RKO (cell line): ENCODE data around the gene BRDT.

Experiments
- DNase-seq: peaks from one replicate; pipeline ENCODE4 v3.0.0-alpha.2; 2016; ENCODE audit warnings: low spot score

BRDT gene

DNA sequence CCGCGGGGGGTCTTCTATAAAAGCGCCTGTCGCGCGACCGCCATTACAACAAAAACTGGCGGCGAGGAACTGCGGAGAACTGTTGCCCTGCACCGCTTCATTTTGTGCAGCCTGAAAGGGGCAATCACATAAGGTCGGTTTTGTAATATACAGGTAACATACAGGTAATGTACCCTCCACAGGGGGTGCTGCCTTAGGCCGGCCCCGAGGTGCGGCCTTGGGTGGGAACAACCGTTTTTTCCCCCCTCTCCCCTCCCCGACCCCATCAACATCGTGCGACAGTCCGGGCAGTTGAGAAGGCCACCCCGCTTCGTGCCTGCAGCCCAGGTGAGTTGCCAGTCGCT is at the start of gene BRDT:
Gene BRDT (plus strand): TSS at position 46 of the 344 bp plus-strand sequence. CDS start 13,354 bp downstream, outside the sequence.
- DNase-seq, result no peak

DNA sequence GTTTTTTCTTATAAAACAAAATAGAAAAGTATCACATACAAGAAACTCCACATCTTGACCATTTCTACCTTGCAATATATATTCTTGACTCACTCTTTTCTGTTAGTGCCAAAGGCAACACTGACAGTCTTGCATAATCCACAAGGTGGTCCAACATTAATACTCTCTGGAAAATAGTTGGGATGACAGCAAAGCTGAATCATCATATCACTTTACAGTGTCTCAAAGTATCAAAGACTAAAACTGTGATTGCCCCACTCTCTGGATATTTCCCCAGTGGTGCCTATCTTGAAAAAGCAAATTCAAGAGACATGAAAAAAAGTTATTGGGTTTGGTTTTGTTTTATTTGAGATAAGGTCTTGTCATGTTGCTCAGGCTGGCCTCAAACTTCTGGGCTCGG is 48.6 kb upstream of the BRDT start:
- no peak for DNase-seq

DNA sequence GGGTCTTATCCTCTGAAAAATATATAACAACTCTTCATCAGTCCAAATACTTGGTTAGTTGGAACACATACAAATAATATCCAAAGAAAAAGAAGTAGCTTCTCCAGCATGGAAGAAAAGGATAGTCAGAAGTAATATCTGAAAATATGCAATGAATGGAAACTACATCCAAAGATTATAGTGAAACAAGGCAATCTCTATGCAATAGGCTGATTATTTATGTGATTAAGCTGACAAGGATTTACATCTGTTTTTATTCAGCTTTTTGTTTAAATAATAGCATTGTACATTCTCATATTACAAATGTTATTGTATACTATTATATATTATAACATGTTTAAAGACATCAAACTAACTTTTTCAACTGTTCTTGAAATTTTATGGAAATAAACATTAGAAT is 48.0 kb upstream of the BRDT start:
- no peak for DNase-seq

DNA sequence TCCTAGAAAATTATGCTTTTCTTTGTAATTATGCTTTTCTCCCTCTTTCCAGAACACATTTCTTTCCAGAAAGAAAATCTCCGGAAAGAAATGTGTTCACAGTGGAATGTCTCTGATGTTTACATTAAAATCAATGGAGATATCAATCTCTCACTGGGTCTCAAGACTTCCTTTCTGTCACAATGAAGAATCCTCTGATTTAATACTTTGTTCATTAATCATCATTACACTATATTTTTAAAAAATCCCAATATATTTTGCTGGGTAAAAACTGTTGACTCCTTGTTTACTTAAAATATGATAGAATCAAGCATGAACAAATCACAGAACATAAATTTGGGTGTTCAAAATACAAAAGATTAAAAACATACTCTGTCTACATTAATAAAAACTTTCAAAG is 36.9 kb upstream of the BRDT start:
- DNase-seq, result no peak

DNA sequence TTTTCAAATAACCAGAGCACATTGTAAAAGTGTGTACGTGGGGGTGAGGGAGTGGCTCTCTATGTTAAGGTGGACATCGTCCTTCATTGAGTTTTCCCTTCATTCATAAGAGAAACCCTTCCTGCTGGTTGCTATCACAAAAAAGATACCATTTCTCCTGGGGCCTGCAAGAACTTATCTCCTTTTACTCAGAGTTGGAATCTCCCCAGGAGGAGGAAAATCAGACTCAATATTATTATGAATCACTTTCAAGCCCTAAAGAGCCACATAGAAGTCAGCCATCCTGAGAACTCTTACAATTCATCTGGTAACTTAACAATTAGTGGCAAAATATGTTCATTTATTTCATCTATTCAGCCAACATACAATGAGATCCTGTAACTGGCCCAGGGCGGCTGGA is 36.2 kb upstream of the BRDT start:
- DNase-seq, result no peak

DNA sequence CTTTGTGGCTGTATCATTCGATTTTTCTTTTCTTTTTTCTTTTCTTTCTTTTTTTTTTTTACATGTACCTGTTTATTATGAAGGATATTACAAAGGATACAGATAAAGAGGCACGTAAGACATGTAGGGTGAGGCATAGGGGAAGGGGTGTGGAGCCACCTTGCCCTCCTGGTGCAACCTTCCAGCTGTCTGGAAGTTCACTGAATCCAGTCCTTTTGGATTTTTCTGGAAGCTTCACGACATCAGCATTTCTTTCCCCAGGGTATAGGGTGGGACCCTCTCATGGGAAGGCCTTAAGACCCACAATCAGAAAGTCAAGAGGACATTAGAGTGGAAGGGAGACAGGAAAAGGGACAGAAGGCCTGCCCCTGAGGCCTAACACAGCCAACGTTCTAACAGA is 33.2 kb upstream of the BRDT start:
- no peak for DNase-seq

DNA sequence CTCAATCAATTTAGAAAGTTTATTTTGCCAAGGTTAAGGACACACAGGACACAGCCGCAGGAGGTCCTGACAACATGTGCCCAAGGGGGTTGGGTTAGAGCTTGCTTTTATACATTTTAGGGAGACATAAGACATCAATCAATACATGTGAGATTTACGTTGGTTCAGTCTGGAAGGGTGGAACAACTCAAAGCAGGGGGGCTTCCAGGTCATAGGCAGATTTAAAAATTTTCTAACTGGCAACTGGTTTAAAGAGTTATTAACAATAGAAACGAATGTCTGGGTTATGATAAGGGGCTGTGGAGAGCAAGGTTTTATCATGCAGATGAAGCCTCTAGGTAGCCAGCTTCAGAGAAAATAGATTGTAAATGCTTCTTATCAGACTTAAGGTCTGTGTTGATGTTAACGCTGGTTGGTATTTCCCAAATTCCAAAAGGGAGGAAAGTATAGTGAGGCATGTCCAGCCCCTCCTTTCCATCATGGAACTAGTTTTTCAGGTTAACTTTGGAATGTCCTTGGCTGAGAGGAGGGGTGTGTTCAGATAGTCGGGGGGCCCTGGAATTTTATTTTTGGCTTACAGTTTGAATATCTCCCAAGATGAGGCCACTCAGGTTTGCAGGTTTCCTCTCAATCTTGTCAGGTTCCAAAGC is 32.3 kb upstream of the BRDT start:
- DNase-seq, result no peak

DNA sequence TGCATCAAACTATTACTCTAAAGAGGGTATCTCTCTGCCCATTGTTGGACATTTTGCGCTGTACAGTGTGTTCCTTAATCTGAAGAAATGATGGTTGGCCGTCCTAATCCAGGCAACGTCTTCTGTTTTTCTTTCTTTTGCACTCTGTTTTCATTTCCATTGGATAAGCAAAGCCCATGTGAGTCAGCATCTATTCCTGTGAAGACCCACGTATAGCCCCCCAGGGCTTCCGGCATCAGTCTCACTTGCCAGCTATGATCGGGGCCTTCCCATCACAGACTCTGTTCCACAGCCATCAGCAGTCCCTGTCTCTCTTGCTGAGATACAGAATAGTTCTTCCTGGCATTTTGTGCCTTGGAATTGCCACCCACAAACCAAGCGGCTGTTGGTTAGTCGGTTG is 29.2 kb upstream of the BRDT start:
- DNase-seq, result no peak

DNA sequence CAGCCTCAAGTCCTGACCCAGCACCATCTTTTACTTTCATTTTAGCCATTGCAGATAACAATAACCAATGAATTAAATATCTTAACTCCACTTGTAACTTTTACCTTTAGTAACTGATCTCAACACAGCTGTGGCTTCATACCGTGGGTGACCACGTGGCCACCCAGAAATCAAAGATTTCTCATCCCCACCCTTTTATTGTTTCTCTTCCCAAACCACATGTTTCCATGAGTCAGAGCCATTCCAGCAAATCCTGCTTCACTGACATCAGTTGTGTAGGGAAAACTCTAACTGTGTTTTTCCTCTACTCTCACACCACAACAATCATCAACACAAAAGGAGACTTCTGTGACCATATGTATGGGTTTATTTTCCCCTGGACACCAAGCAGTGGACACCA is 25.1 kb upstream of the BRDT start:
- no peak for DNase-seq

DNA sequence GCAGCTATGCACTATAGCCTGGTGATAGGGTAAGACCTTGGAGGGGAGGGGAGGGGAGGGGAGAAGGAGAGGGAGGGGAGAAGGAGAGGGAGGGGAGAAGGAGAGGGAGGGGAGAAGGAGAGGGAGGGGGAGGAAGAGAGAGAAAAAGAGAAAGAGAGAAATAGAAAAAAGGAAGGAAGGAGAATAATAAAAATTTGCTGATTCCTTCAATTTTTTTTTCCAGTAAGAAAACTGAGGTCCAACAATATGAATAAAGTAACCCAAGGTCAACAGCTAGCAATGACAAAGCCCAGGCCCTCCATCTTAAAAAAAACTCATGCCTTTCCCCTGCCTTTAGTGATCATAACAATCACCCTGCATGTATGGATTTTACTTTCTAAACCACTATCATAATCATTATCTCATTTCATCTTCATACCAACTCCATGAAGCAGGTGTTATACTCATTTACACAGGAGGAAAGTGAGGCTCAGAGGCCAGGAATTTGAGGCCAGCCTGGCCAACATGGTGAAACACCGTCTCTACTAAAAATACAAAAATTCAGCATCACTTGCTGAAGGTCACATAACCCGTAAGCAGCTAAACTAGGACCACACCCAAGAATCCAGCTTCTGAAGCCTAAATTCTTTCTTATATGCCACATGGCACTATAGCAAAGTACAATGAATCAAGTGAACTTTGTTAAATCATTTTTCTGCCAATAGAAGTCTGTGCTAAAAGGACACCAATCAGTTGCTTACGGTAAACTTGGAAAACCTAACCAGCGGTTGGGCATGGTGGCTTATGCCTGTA is 23.4 kb upstream of the BRDT start:
- no peak for DNase-seq

DNA sequence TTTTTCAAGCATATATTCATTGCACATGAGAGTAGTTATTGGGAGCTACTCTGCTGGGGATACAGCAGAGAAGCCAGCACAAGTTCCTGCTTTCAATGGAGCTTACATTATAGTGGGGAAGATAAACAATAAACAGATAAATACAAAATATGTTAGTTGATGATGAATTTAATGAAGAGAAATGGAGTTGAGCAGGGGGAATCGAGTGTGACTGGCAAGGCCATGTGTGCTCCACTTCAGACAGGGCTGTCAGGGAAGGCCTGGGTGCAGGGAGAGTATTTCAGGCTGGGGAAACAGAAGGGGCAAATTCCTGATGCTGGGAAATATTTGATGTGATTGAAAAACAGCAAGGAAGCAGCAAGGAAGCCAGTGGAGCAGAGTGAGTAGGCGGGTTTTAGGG is 21.2 kb upstream of the BRDT start:
- no peak for DNase-seq

DNA sequence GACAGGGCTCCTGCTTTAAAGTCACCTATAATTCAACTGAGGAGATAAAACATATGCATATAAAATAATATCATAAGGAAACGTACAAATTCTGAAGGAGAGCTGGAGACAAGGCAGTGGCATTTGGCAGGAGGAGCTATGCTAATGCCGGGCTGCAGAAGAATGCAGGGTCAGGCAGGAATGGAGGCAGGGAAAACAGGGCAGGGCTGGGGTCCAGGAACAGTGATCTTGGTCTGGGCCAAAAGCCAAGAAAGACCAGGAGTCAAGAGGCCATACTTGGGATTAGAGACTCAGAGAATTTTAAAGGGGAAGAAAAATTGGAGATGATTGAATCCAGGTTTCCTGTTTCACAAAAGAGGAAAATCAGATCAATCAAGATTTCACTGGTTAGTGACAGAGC is 20.0 kb upstream of the BRDT start:
- no peak for DNase-seq

DNA sequence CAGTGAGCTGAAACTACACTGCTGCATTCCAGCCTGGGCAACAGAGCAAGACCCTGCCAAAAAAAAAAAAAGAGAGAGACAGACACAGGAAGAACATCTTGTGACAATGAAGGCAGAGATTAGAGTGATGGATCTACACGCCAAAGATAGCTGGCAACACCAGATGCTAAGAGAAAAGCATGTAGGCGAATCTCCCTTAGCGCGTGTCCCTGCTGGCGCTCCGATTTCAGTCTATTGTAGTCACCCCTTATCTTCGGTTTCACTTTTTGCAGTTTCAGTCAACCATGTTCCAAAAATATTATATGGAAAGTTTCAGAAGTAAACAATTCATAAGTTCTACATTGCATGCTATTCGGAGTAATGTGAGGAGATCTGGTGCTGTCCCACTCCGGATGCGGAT is 11.6 kb upstream of the BRDT start:
- no peak for DNase-seq

DNA sequence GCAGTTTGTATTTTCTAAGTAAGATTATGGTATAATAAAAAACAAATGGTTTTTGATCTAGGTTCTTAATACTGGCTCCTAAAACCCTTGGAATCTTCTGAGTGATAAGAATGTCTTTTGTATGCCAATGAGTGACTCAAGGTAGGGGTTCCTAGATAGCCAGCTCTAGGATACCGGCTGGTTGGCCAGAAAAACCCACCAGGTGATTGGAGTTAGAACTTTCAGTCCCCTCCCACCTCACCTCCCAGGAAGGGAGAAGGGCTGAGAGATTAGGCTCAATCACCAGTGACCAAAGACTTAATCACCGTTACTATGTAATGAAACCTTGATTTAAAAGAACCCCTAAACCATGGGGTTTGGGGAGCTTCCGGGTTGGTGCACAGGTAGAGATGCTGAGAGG is 8.7 kb upstream of the BRDT start:
- DNase-seq, result no peak

DNA sequence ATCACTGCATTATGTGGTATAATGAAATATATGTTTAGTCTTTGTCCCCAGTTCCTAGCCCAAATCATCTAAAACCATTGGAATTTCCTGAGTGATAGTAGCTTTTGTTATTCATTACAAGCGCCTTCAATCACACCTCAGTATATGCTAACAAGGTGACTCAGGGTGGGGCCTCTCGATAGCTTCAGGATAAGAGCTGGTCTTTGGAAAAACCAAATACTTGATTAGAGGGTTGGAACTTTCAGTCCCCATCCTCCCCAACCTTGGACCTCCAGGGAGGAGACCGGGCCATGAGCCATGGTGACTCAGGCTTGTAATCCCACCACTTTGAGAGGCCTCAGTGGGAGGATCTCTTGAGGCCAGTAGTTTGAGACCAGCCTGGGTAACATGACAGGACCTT is 5.1 kb upstream of the BRDT start:
- DNase-seq, result no peak

DNA sequence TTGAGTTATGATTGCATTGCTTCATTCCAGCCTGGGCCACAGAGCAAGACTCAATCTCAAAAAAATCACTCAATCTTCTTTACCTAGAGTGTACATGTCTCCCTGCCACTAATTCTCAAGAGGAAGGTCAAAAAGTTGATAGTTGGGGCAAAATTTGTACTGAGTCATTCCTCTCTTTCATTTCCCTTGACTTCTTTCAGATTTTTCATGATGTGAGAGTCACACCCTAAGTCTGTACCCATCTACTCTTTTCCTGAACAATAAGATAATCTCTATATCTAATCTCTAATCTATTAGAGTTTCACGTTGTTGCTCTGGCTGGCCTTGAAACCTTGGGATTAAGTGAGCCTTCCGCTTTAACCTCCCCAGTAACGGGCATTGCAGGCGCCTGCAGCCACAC is 1.1 kb upstream of the BRDT start:
- no peak for DNase-seq

DNA sequence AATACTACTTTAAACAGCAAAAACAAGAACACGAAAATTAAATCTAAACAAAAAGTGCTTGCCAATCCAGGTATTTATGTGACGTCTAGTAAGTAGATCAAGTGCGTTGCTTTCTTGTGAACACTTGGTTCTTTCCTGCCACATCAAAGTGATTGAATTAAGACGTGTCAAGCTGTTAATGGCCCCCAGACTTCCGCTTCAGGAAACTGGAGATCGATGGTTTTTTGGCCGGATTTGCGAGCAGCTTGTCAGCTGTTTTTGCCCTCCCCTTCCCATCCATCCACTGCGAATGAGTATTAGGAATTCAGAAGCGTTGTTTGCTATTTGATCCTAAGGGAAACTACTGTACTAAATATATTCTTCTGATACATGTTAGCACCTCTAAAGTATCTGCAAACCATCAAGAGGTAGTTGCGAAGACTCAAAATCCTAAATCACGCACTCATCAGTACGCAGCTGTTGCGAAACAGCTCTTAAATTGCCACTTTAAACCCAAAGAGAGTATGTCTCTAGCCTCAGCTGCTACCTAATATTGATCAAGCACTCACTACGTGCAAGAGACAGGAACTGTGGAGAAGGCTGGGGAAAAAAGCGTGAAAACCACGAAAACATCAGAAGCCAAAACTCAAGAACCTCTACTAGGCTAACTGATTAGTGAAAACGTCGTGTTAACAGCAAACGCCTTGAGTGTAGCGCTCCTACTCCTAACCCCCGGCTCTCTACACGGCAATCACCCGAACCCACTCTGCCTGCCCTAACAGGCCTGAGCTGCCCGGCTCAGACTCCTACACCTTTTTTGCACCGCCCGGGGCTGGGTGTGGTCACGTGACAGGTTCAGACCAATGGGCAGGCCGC is 473 bp upstream of the BRDT start:
- no peak for DNase-seq

DNA sequence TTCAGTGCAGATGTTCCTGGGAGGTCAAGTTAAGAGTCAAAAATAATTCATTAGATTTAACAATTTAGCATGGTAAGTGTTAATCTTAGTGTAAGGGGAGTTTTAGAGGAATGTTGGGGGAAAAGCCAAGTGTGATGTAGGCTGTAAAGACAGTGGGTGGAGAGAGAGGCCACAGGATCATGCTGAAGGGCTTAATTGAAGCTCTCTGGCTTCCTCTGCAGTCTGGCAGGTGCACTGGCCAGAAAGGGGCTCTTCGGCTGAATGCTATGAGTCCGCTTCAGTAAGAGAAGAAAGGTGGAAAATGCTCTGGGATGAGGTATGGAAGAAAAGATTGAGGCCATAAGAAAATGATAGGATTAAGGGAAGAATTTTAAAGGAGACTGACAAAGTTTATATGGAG is 3.0 kb downstream of the BRDT start:
- no peak for DNase-seq

DNA sequence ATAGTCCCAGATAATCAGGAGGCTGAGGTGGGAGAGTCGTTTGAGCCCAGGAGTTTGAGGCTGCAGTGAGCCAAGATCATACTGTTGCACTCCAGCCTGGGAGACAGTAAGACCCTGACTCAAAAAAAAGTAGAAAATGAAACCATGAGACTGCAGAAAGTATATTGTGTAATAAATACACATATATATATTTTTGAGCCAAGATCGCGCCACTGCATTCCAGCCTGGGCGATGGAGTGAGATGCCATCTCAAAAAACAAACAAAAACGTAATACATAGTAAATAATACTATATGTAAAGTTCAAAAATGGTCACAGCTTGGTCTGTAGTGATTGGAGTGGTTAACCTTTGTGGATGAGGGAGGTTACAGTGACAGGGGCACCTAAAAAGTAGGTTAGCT is 9.7 kb downstream of the BRDT start:
- DNase-seq, result no peak

DNA sequence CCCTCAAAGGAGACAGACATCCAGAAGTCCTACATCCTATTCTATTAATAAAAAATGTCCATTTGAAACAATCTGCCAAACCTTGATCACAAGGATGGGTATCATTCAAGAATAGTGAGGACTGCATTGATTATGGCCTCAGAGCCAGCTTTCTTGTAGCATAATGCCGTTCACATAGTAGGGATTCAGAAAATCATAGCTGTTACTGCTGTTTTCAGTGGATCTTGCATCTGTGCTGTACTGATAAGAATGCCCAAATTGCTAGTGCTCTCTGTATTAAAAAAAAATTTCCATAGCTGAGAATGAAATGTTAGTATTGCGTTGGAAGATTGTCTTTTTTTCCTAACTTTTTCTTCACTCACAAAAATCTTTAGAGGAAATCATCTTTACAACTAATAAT is 19.1 kb downstream of the BRDT start:
- DNase-seq, result no peak

DNA sequence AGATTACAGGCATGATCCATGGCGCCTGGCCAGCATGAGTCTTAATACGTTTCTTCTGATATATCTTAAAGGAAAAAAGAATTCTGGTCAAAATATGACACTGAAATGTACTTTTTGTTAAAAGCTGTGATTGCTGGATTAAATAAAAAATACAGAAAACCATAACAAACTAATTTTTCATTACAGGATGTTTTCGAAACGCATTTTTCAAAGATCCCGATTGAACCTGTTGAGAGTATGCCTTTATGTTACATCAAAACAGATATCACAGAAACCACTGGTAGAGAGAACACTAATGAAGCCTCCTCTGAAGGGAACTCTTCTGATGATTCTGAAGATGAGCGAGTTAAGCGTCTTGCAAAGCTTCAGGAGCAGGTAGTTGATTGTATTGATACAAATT is 30.2 kb downstream of the BRDT start:
- DNase-seq, result no peak

DNA sequence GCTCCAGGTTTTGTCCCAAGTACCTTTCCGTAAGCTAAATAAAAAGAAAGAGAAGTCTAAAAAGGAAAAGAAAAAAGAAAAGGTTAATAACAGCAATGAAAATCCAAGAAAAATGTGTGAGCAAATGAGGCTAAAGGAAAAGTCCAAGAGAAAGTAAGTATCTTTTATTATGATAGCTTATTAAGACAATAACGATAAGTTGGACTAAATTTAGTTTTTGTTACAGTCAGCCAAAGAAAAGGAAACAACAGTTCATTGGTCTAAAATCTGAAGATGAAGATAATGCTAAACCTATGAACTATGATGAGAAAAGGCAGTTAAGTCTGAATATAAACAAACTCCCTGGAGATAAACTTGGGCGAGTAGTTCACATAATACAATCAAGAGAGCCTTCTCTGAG is 31.5 kb downstream of the BRDT start:
- no peak for DNase-seq

DNA sequence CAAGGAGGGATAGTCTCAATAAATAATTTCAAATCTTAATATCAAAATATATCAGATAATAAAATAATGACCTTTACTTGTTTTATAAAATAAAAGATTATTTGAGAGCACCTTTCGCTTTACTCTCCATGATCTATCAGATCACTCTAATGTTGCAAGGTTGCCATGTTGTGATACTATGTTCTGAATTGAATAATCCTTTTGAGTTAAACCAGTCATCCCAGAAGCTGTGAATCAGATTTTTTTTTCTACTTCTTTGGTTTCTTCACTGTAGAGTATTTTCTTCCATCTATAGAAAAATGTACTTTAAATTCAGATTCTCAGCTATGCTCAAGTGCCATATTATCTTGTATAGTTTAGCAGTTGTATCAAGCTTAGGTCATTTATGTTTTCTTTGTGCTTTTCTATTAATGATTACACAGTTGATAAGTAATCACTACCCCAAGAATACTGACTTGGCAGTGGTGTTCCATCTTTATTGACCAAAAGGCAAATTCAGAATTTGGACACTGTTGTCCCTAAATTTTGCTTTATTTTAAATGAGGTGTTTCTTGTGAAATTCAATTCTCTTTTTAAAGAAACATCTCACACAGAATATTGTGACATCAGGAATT is 32.9 kb downstream of the BRDT start:
- no peak for DNase-seq
